A673 (cell line): ENCODE results near the gene ENDOG. TPM values are rescaled to one million over a fixed set of nuclear protein-coding genes. Genes with fewer than 3 reads are reported as not detected.

Experiments
- BruUV-seq: library from RNA; stranded (reverse); fragments of 400-500 nt; replicated peaks from 2 replicates; lab custom pipeline; 2021; lab: Mats Ljungman, UMichigan
- CTCF ChIA-PET: fragments of 300-600 bp; sonication (Branson Sonifier 250); formaldehyde crosslinking; loops from one replicate; lab custom pipeline; 2022; ENCODE audit warnings: antibody characterized with exemption; lab: Charles Lee
- POLR2A ChIA-PET: fragments of 300-600 bp; sonication (Branson Sonifier 250); formaldehyde crosslinking; loops from one replicate; lab custom pipeline; 2022; ENCODE audit warnings: antibody characterized with exemption; ENCODE audit not compliant: low non-redundant PET; lab: Charles Lee
- DNase-seq: peaks from one replicate; pipeline ENCODE4 v3.0.0-alpha.2; 2015; ENCODE audit warnings: low spot score
- H3K27ac ChIP-seq: fragments of 200-600 bp; sonication (generic); 2 replicates; pipeline ENCODE4 v1.5.1; 2016; ENCODE audit warnings: mixed run types, low read depth, mild to moderate bottlenecking, mixed read lengths, antibody characterized with exemption, low read length; ENCODE audit not compliant: poor library complexity, severe bottlenecking
- H3K27me3 ChIP-seq: fragments of 200-600 bp; sonication (generic); replicated peaks from 2 replicates; pipeline ENCODE4 v1.6.1; 2017; ENCODE audit warnings: mixed run types, low read depth, mild to moderate bottlenecking, mixed read lengths, antibody characterized with exemption, low read length; ENCODE audit not compliant: insufficient read depth, poor library complexity
- H3K36me3 ChIP-seq: fragments of 200-600 bp; sonication (generic); 2 replicates; pipeline ENCODE4 v1.6.1; 2016; ENCODE audit warnings: mixed run types, mild to moderate bottlenecking, mixed read lengths, antibody characterized with exemption, low read length; ENCODE audit not compliant: insufficient read depth, poor library complexity, severe bottlenecking
- H3K4me1 ChIP-seq: fragments of 200-600 bp; sonication (generic); 2 replicates; pipeline ENCODE4 v1.6.1; 2017; ENCODE audit warnings: mixed run types, mild to moderate bottlenecking, mixed read lengths, antibody characterized with exemption, low read length; ENCODE audit not compliant: insufficient read depth, poor library complexity, severe bottlenecking
- H3K4me3 ChIP-seq: fragments of 200-600 bp; sonication (generic); 2 replicates; pipeline ENCODE4 v1.5.1; 2016; ENCODE audit warnings: low read depth, mixed run types, mild to moderate bottlenecking, mixed read lengths, low read length; ENCODE audit not compliant: poor library complexity, severe bottlenecking
- H3K9me3 ChIP-seq: fragments of 200-600 bp; sonication (generic); 2 replicates; pipeline ENCODE4 v1.6.1; 2016; ENCODE audit warnings: mixed run types, low read depth, mild to moderate bottlenecking, mixed read lengths, antibody characterized with exemption, low read length; ENCODE audit not compliant: poor library complexity, severe bottlenecking
- EZH2 ChIP-seq: fragments of 200-600 bp; sonication (generic); IDR thresholded peaks from 2 replicates; pipeline ENCODE4 v1.6.1; 2017; ENCODE audit warnings: borderline replicate concordance, low read depth, mild to moderate bottlenecking, mixed read lengths, antibody characterized with exemption, low read length; ENCODE audit not compliant: poor library complexity, severe bottlenecking
- intact Hi-C: fragments of 100-400 bp; cut with micrococcal nuclease; formaldehyde crosslinking; loops from one replicate; pipeline ENCODE4 v1.10.0; 2022; ENCODE audit not compliant: unreplicated experiment
- total RNA-seq: library from RNA; stranded (reverse); gene quantifications from 2 replicates; pipeline ENCODE4 v1.2.3, GENCODE V29; 2021
- TF ChIP-seq, protein P1 (sequence below): fragments of 300-800, 200-600 bp; sonication (generic); conservative IDR thresholded peaks from 2 replicates; pipeline ENCODE4 v1.5.1; 2017; ENCODE audit warnings: low read depth, mild to moderate bottlenecking, antibody characterized with exemption, low read length, moderate library complexity, mixed read lengths

ENDOG gene
- total RNA-seq, 1 experiment from 2014 or later, result 46.7 TPM

DNA sequence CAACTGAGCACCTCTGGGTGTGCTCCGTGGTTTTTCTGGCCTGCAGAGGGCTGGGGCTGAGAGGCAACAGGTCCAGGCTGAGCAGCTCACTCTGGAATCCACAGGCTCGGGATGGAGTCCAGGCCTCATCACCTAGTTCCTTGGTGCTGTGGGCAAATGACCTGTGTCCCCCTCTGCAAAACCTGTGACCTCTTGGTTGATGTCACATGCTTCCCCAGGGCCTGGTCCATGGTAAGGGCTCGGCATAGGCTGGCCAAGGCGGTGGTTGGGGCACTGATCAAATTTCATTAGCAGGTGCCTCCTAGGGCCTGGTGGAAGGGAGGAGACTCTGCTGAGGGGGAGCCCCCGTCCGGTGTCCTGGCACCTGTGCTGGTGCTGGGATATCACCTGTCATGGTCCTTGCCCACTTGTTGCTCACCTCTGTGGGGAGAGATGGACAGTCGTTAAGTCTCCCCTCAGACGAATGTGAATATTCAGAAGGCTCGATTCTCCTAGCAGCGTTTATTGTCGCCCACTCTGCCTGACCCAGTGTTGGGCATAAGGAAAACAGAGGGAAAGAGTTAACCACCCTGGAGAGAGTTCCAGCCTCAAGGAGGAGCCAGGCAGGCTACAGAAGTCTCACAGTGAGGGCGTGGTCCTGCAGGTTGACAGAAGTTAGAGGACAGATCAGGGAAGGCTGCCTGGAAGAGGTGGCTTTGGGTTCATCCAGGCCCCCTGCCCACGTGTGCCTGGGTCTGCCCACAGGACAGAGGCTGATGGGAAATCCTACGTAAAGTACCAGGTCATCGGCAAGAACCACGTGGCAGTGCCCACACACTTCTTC is 3.5 kb downstream of the ENDOG start:
- ChIA-PET POLR2A (interaction anchor here (0.6 kb wide), 1 partner anchor 8 kb away, joined by 3 read pairs; the partner anchor contains the start of gene SPOUT1), CTCF (no interaction called here)
- TF ChIP-seq, protein P1, sequence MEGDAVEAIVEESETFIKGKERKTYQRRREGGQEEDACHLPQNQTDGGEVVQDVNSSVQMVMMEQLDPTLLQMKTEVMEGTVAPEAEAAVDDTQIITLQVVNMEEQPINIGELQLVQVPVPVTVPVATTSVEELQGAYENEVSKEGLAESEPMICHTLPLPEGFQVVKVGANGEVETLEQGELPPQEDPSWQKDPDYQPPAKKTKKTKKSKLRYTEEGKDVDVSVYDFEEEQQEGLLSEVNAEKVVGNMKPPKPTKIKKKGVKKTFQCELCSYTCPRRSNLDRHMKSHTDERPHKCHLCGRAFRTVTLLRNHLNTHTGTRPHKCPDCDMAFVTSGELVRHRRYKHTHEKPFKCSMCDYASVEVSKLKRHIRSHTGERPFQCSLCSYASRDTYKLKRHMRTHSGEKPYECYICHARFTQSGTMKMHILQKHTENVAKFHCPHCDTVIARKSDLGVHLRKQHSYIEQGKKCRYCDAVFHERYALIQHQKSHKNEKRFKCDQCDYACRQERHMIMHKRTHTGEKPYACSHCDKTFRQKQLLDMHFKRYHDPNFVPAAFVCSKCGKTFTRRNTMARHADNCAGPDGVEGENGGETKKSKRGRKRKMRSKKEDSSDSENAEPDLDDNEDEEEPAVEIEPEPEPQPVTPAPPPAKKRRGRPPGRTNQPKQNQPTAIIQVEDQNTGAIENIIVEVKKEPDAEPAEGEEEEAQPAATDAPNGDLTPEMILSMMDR, result no peak
- no peak for TF ChIP-seq EZH2
- BruUV-seq, result no TSS peak
- peaks cover 53% of the 10 kb centered on the region for H3K36me3 ChIP-seq
- DNase-seq, result no peak
- no peak overlapping the region for H3K27ac ChIP-seq
- H3K27me3 ChIP-seq, result no peaks in the 10 kb centered on the region
- intact Hi-C loops, result no loop called here
- no peak overlapping the region for H3K4me3 ChIP-seq
- peaks cover 7% of the 10 kb centered on the region for H3K4me1 ChIP-seq
- H3K9me3 ChIP-seq, result no peaks in the 10 kb centered on the region

DNA sequence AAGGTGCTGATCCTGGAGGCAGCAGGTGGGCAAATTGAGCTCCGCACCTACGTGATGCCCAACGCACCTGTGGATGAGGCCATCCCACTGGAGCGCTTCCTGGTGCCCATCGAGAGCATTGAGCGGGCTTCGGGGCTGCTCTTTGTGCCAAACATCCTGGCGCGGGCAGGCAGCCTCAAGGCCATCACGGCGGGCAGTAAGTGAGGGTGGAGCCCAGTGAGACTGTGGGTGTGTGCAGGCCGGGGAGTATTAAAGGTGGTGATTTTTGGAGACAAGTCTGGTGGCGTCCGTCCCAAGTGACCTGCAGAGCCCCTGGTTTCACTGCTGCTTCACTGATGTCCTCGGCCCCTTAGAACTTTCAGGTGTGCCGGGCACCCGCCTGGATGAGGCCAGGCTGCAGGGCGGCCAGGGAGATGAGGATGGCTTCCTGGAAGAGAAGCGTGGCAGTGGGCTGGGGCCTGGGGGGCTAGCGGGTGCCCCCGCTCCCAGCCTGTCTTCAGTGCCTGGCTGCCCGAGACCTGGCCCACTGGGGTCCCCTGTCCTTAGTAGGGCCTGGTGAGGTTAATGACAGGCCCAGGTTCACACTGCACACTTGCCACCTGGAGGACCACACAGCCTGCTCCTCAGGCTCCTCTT is 4.2 kb downstream of the ENDOG start:
- no TSS peak for BruUV-seq
- ChIA-PET CTCF (no interaction called here), POLR2A (no interaction called here)
- TF ChIP-seq EZH2, result no peak
- TF ChIP-seq, protein P1, result no peak
- no peak overlapping the region for H3K27ac ChIP-seq
- peaks cover 7% of the 10 kb centered on the region for H3K4me1 ChIP-seq
- no peak for DNase-seq
- H3K4me3 ChIP-seq, result no peak overlapping the region
- no peaks in the 10 kb centered on the region for H3K9me3 ChIP-seq
- H3K36me3 ChIP-seq, result peaks cover 60% of the 10 kb centered on the region
- intact Hi-C loops, result no loop called here
- H3K27me3 ChIP-seq, result no peaks in the 10 kb centered on the region

DNA sequence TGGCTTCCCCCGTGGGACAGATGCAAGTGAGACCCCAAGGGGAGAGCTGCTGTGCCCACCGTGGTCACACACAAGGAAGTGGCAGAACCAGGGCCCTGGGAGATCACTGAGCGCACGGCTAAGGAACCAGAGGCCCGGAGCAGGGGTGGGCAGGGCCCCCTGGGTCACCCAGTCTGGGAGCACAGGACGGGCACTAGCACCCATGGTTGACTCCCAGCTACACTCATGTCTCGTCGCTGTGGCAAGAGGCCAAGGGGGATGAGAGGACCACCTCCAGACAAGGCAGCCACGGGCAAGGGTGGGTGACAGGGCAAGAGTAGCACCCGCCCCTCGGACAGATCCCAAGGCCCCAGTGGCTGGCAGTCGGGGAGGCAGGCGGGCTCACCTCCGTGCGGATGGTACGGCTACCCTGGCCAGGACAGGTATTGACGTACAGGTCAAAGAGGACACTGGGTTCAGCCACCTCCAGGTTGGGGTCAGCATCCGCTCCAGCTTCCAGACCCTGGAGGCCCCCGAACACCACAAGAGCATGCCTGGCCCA is 5.1 kb downstream of the ENDOG start:
- CTCF ChIA-PET, result no interaction called here
- no peaks in the 10 kb centered on the region for H3K27me3 ChIP-seq
- no peak for DNase-seq
- H3K27ac ChIP-seq, result no peak overlapping the region
- peaks cover 7% of the 10 kb centered on the region for H3K4me1 ChIP-seq
- intact Hi-C loops, result no loop called here
- H3K36me3 ChIP-seq, result peaks cover 68% of the 10 kb centered on the region
- POLR2A ChIA-PET, result no interaction called here
- H3K9me3 ChIP-seq, result no peaks in the 10 kb centered on the region
- TF ChIP-seq, protein P1, result no peak
- TF ChIP-seq EZH2, result no peak
- no peak overlapping the region for H3K4me3 ChIP-seq
- no TSS peak for BruUV-seq
